WTC11 (cell line): ENCODE data around the gene DOP1A.

Source experiments
- ATF1 ChIP-seq: sonication (generic); formaldehyde crosslinking; IDR thresholded peaks from 2 replicates; pipeline ENCODE4 v1.8.1; 2023; ENCODE audit warnings: mild to moderate bottlenecking, moderate library complexity, missing genetic modification reagents
- ATF2 ChIP-seq: sonication (generic); formaldehyde crosslinking; IDR thresholded peaks from 2 replicates; pipeline ENCODE4 v1.8.1; 2022; ENCODE audit warnings: low read depth, missing genetic modification reagents, borderline replicate concordance
- CREB1 ChIP-seq: sonication (generic); formaldehyde crosslinking; IDR thresholded peaks from 2 replicates; pipeline ENCODE4 v1.8.0; 2023; ENCODE audit warnings: mild to moderate bottlenecking, missing genetic modification reagents
- CTCF ChIP-seq: fragments of 200-600 bp; IDR thresholded peaks from 2 replicates; pipeline ENCODE4 v1.8.0; 2022; ENCODE audit warnings: antibody characterized with exemption
- JUN ChIP-seq: sonication (generic); formaldehyde crosslinking; IDR thresholded peaks from 2 replicates; pipeline ENCODE4 v1.8.0; 2023; ENCODE audit warnings: mild to moderate bottlenecking, missing genetic modification reagents
- NR3C1 ChIP-seq: sonication (generic); formaldehyde crosslinking; conservative IDR thresholded peaks from 2 replicates; pipeline ENCODE4 v1.8.1; 2023; ENCODE audit warnings: low read depth, mild to moderate bottlenecking, missing genetic modification reagents
- TF ChIP-seq, protein P1 (sequence below): sonication (generic); formaldehyde crosslinking; IDR thresholded peaks from 2 replicates; pipeline ENCODE4 v1.8.1; 2023; ENCODE audit warnings: mild to moderate bottlenecking, missing genetic modification reagents, moderate library complexity

- TF ChIP-seq ATF2 (CRISPR knock-in tag) = no peak
- TF ChIP-seq ATF1 = no peak
- no peak for TF ChIP-seq CREB1 (CRISPR knock-in tag)
- TF ChIP-seq CTCF = no peak
- TF ChIP-seq NR3C1 (CRISPR knock-in tag) = no peak
- no peak for TF ChIP-seq JUN (CRISPR knock-in tag)
- TF ChIP-seq, protein P1, sequence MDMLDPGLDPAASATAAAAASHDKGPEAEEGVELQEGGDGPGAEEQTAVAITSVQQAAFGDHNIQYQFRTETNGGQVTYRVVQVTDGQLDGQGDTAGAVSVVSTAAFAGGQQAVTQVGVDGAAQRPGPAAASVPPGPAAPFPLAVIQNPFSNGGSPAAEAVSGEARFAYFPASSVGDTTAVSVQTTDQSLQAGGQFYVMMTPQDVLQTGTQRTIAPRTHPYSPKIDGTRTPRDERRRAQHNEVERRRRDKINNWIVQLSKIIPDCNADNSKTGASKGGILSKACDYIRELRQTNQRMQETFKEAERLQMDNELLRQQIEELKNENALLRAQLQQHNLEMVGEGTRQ = no peak
Observed at GRCh38 chr6:83119742-83120300, 52.4 kb downstream of the DOP1A start.
